Liver (tissue), 9 donors: Measurements from ENCODE around the gene PDIA4. TPM values are rescaled to one million over a fixed set of nuclear protein-coding genes. Genes with fewer than 3 reads are reported as not detected.
"Not testable (repeated sequence)": the region's sequence is repeated elsewhere in the genome, so short reads cannot be mapped to it uniquely, and the experiment has no call there.

Experiments used
- DNase-seq: peaks from one replicate; pipeline ENCODE4 v3.0.0-alpha.2; 2017; ENCODE audit warnings: low spot score
- H3K27ac ChIP-seq, 2 donors: one replicate each; pipeline ENCODE4 v1.7.0; 2013; ENCODE audit warnings: inconsistent platforms in 2 of 2, low read length in 2 of 2, control low read depth in 1 of 2, low read depth in 1 of 2, mild to moderate bottlenecking in 1 of 2
- H3K27me3 ChIP-seq, 4 donors: one replicate each; pipeline versions ENCODE4 v1.6.1 to v1.7.0; 2013; ENCODE audit warnings: low read length in 3 of 4, inconsistent platforms in 1 of 4, mild to moderate bottlenecking in 1 of 4, moderate library complexity in 1 of 4; ENCODE audit not compliant: control insufficient read depth in 4 of 4, insufficient read depth in 4 of 4
- H3K36me3 ChIP-seq, 4 donors: one replicate each; pipeline versions ENCODE4 v1.6.1 to v1.7.0; 2013; ENCODE audit warnings: low read length in 3 of 4, mild to moderate bottlenecking in 3 of 4, low read depth in 1 of 4, moderate library complexity in 1 of 4; ENCODE audit not compliant: control insufficient read depth in 4 of 4, insufficient read depth in 3 of 4
- H3K4me1 ChIP-seq, 4 donors: one replicate each; pipeline versions ENCODE4 v1.6.1 to v1.7.0; 2013; ENCODE audit warnings: low read length in 3 of 4, mild to moderate bottlenecking in 3 of 4, moderate library complexity in 1 of 4; ENCODE audit not compliant: control insufficient read depth in 4 of 4, insufficient read depth in 4 of 4
- H3K4me3 ChIP-seq, 3 donors: one replicate each; pipeline versions ENCODE4 v1.6.1 to v1.7.0; 2013; ENCODE audit warnings: low read length in 3 of 3, control low read depth in 1 of 3, low read depth in 1 of 3, mild to moderate bottlenecking in 1 of 3
- H3K9ac ChIP-seq, 2 donors: one replicate each; pipeline ENCODE4 v1.7.0; 2013; ENCODE audit warnings: low read length in 2 of 2, mild to moderate bottlenecking in 2 of 2, moderate library complexity in 2 of 2, control low read depth in 1 of 2, low read depth in 1 of 2
- H3K9me3 ChIP-seq, 4 donors: one replicate each; pipeline versions ENCODE4 v1.6.1 to v1.7.0; 2013; ENCODE audit warnings: low read length in 3 of 4; ENCODE audit not compliant: control insufficient read depth in 4 of 4
- ATF3 ChIP-seq: IDR thresholded peaks from 2 replicates; pipeline ENCODE4 v1.6.1; 2016; ENCODE audit warnings: antibody characterized with exemption
- CTCF ChIP-seq: fragments of 150-350 bp; IDR thresholded peaks from 2 replicates; pipeline ENCODE4 v1.5.1; 2017; ENCODE audit warnings: improper control_type of control experiment, low read depth, low read length; ENCODE audit not compliant: missing input control
- EGR1 ChIP-seq, 2 donors: IDR thresholded peaks; 2 replicates each; pipeline ENCODE4 v1.6.1; 2016 to 2018; ENCODE audit warnings: antibody characterized with exemption in 2 of 2, low read depth in 2 of 2
- FOXA1 ChIP-seq: IDR thresholded peaks from 2 replicates; pipeline ENCODE4 v1.6.1; 2016; ENCODE audit warnings: antibody characterized with exemption
- FOXA2 ChIP-seq: IDR thresholded peaks from 2 replicates; pipeline ENCODE4 v1.6.1; 2016; ENCODE audit warnings: antibody characterized with exemption
- GABPA ChIP-seq, 2 donors: IDR thresholded peaks in 1 of 2; conservative IDR thresholded peaks in 1 of 2; 2 replicates each; pipeline ENCODE4 v1.6.1; 2016; ENCODE audit warnings: antibody characterized with exemption in 2 of 2, mild to moderate bottlenecking in 1 of 2, moderate library complexity in 1 of 2
- HNF4A ChIP-seq, 2 donors: conservative IDR thresholded peaks; 2 replicates each; pipeline ENCODE4 v1.6.1; 2016; ENCODE audit warnings: antibody characterized with exemption in 2 of 2, mild to moderate bottlenecking in 2 of 2
- HNF4G ChIP-seq: IDR thresholded peaks from 2 replicates; pipeline ENCODE4 v1.6.1; 2016; ENCODE audit warnings: antibody characterized with exemption
- MAX ChIP-seq: IDR thresholded peaks from 2 replicates; pipeline ENCODE4 v1.6.1; 2016; ENCODE audit warnings: antibody characterized with exemption
- NR2F2 ChIP-seq: IDR thresholded peaks from 2 replicates; pipeline ENCODE4 v1.6.1; 2016; ENCODE audit warnings: antibody characterized with exemption
- RAD21 ChIP-seq, 2 donors: IDR thresholded peaks; 2 replicates each; pipeline ENCODE4 v1.6.1; 2016; ENCODE audit warnings: antibody characterized with exemption in 2 of 2, mild to moderate bottlenecking in 2 of 2
- REST ChIP-seq: IDR thresholded peaks from 2 replicates; pipeline ENCODE4 v1.6.1; 2016; ENCODE audit warnings: antibody characterized with exemption, mild to moderate bottlenecking
- RXRA ChIP-seq, 2 donors: IDR thresholded peaks; 2 replicates each; pipeline ENCODE4 v1.6.1; 2017 to 2018; ENCODE audit warnings: antibody characterized with exemption in 2 of 2, mild to moderate bottlenecking in 1 of 2
- SP1 ChIP-seq: IDR thresholded peaks from 2 replicates; pipeline ENCODE4 v1.6.1; 2018; ENCODE audit warnings: antibody characterized with exemption, mild to moderate bottlenecking
- TAF1 ChIP-seq: conservative IDR thresholded peaks from 2 replicates; pipeline ENCODE4 v1.6.1; 2016; ENCODE audit warnings: antibody characterized with exemption, mild to moderate bottlenecking
- ZBTB33 ChIP-seq: IDR thresholded peaks from 2 replicates; pipeline ENCODE4 v1.6.1; 2016; ENCODE audit warnings: antibody characterized with exemption
- WGBS: extraction: QIAGEN DNeasy Blood & Tissue Kit; methylation state at CpG from one replicate; pipeline ENCODE4 v1.1.7; 2013; 5-methylcytosine and 5-hydroxymethylcytosine counted together
- polyA plus RNA-seq, 2 donors: library from polyadenylated mRNA; stranded (reverse) in 1 of 2; unstranded in 1 of 2; fragments of 200-250 nt in 1 of 2; fragments of >200 nt in 1 of 2; fragmentation: Nextera tagmentation in 1 of 2; extraction: Ambion mirVana in 1 of 2; gene quantifications; one replicate each; pipeline versions ENCODE4 v1.2.1 to v1.2.3, GENCODE V29; 2013 to 2015
- total RNA-seq, 2 donors: library from RNA; depleted of rRNA; stranded (reverse); fragments of >200 nt; gene quantifications; one replicate each; pipeline ENCODE4 v1.2.3, GENCODE V29; 2014
- donor health status: healthy.
- donor health status: healthy.
- donor health status: healthy.
- donor health status: healthy.
- donor health status: healthy.

The PDIA4 gene
- total and polyA plus RNA-seq, 4 donors = 133 to 502 (median 233) TPM

- DNase-seq = no peak
These were observed 3.1 kb upstream of the PDIA4 start for GRCh38 chr7:149031353-149031910.

GRCh38 chr7:149030439-149030838, 2.1 kb upstream of the PDIA4 start:
- H3K9me3 ChIP-seq, H3K27ac ChIP-seq, H3K4me3 ChIP-seq, H3K36me3 ChIP-seq, DNase-seq, H3K27me3 ChIP-seq, H3K9ac ChIP-seq: not testable (repeated sequence)
- WGBS = 96% methylated on average over 9 of the region's 9 CpGs
- H3K4me1 ChIP-seq = peaks cover 4 to 26% (median 12%) of the 10 kb centered on the region in 4 donors

More at GRCh38 chr7:149031353-149031910, 3.1 kb upstream of the PDIA4 start:
- Histone ChIP-seq H3K36me3 (no peaks in the 10 kb centered on the region), H3K27ac (no peak overlapping the region), H3K27me3 (no peaks in the 10 kb centered on the region), H3K4me3 (no peak overlapping the region), H3K9ac (no peak overlapping the region), H3K4me1 (peaks cover 0 to 16% (median 5%) of the 10 kb centered on the region in 4 donors), H3K9me3 (no peaks in the 10 kb centered on the region)
- WGBS = 98% methylated on average over 3 of the region's 3 CpGs
- TF ChIP-seq FOXA1 (no peak), TAF1 (no peak), SP1 (no peak), GABPA (IDR thresholded peaks at IDR 0.05 in 1 of 2, conservative IDR thresholded peaks at IDR 0.05 in 1 of 2) (no peak), FOXA2 (no peak), HNF4A (conservative IDR thresholded peaks at IDR 0.05) (no peak), RAD21 (IDR thresholded peaks at IDR 0.05) (no peak), REST (no peak), HNF4G (no peak), ZBTB33 (no peak), MAX (no peak), EGR1 (IDR thresholded peaks at IDR 0.05; ENCODE audit: low read depth in 2 of 2) (no peak), RXRA (IDR thresholded peaks at IDR 0.05) (no peak), NR2F2 (no peak), CTCF (no peak), ATF3 (no peak)
